GM18505 (cell line): ENCODE results near the gene FCN3.

ENCODE experiments used
- ATAC-seq: cut with Tn5 transposase; IDR thresholded peaks from one replicate; pipeline ENCODE4 v1.9.1; 2021; ENCODE audit not compliant: unreplicated experiment
- POLR2A ChIP-seq: IDR thresholded peaks from 4 replicates; pipeline ENCODE4 v1.6.1; 2011; ENCODE audit warnings: borderline replicate concordance; ENCODE audit not compliant: insufficient read depth, insufficient read length; ENCODE audit errors: extremely low read depth

FCN3 gene

GRCh38 chr1:27339213-27339612 is 35.4 kb downstream of the FCN3 start:
- no peak for ATAC-seq
- TF ChIP-seq POLR2A = no peak

GRCh38 chr1:27338751-27339150 is 35.9 kb downstream of the FCN3 start:
- ATAC-seq = no peak
- TF ChIP-seq POLR2A = no peak

GRCh38 chr1:27336756-27337155 is 37.9 kb downstream of the FCN3 start:
- TF ChIP-seq POLR2A = no peak
- no peak for ATAC-seq

GRCh38 chr1:27335506-27336422 is 38.9 kb downstream of the FCN3 start:
- TF ChIP-seq POLR2A = no peak
- no peak for ATAC-seq

GRCh38 chr1:27333717-27334279 is 40.8 kb downstream of the FCN3 start:
- TF ChIP-seq POLR2A = no peak
- no peak for ATAC-seq

GRCh38 chr1:27332536-27333281 is 41.9 kb downstream of the FCN3 start:
- no peak for ATAC-seq
- TF ChIP-seq POLR2A = no peak

GRCh38 chr1:27331922-27332321 is 42.7 kb downstream of the FCN3 start:
- no peak for ATAC-seq
- no peak for TF ChIP-seq POLR2A

GRCh38 chr1:27331426-27331825 is 43.2 kb downstream of the FCN3 start:
- no peak for TF ChIP-seq POLR2A
- ATAC-seq = no peak

- ATAC-seq = no peak
Observed at GRCh38 chr1:27330786-27331185, 43.8 kb downstream of the FCN3 start.

GRCh38 chr1:27327964-27328363 is 46.7 kb downstream of the FCN3 start:
- TF ChIP-seq POLR2A = no peak
- no peak for ATAC-seq

More at GRCh38 chr1:27330786-27331185, 43.8 kb downstream of the FCN3 start:
- TF ChIP-seq POLR2A = no peak

GRCh38 chr1:27325286-27325685 is 49.3 kb downstream of the FCN3 start:
- no peak for TF ChIP-seq POLR2A
- ATAC-seq = no peak

GRCh38 chr1:27322569-27323240 is 51.9 kb downstream of the FCN3 start:
- no peak for ATAC-seq

More at GRCh38 chr1:27322569-27323240, 51.9 kb downstream of the FCN3 start:
- no peak for TF ChIP-seq POLR2A
